ENCODE data around the gene BMAL1. TPM values are rescaled to one million over a fixed set of nuclear protein-coding genes. Genes with fewer than 3 reads are reported as not detected.

Gene BMAL1
- total RNA-seq, 1 experiment from 2014 or later: 3.2 TPM

DNA sequence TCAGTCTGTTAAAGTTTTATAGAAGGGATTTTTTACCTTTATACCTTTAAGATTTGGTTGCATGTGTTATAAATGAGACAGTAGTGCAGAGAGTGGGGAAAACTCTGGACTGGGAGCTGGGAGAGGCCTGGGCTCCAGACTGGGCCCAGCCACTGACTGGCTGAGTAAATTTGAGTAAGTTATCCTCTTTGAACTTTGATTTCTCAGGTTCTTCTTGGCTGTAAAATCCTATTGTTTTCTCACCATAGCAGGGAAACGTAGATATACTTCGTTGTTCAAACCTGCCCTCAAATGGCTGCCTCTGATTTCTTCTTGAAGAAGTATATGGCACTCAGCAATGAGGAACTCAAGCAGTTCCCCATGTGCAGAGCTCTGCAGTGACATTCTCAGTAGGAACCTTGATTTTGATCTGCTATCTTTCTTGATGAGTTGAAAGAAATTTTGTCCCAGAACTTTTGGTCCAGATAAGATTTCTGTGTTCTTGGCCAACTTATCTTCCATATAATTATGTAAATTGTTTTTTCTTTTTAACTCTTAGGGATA, 8.8 kb downstream of the BMAL1 start:
- no peaks in the 10 kb centered on the region for H3K9me3 ChIP-seq (ENCODE audit: low read depth, low read length, poor library complexity, severe bottlenecking)
- no peak overlapping the region for H3K27ac ChIP-seq (ENCODE audit: low read depth, low read length, poor library complexity, severe bottlenecking)
- peaks cover under 1% of the 10 kb centered on the region for H3K27me3 ChIP-seq (replicated peaks; ENCODE audit: insufficient read depth, low read depth, low read length, poor library complexity)
- H3K36me3 ChIP-seq (ENCODE audit: insufficient read depth, low read length, poor library complexity, severe bottlenecking): no peaks in the 10 kb centered on the region
- H3K4me3 ChIP-seq (ENCODE audit: low read depth, low read length, poor library complexity, severe bottlenecking): no peak overlapping the region
- TF ChIP-seq CTCF (conservative IDR thresholded peaks at IDR 0.05; ENCODE audit: low read depth, low read length) (no peak), EZH2 (IDR thresholded peaks at IDR 0.05; ENCODE audit: borderline replicate concordance, low read depth, low read length, poor library complexity, severe bottlenecking) (no peak)
- DNase-seq (ENCODE audit: low spot score): no peak
- intact Hi-C loops (cut with micrococcal nuclease; ENCODE audit: unreplicated experiment): no loop called here
- no peaks in the 10 kb centered on the region for H3K4me1 ChIP-seq (ENCODE audit: insufficient read depth, low read length, poor library complexity, severe bottlenecking)
- no TSS peak for BruUV-seq (replicated peaks)
- ChIA-PET CTCF (no interaction called here), POLR2A (ENCODE audit: low non-redundant PET) (no interaction called here)

GRCh38 chr11:13287036-13287435, 9.4 kb downstream of the BMAL1 start:
- TF ChIP-seq CTCF (conservative IDR thresholded peaks at IDR 0.05; ENCODE audit: low read depth, low read length) (no peak), EZH2 (IDR thresholded peaks at IDR 0.05; ENCODE audit: borderline replicate concordance, low read depth, low read length, poor library complexity, severe bottlenecking) (no peak)
- CTCF ChIA-PET: no interaction called here
- no peaks in the 10 kb centered on the region for H3K4me1 ChIP-seq (ENCODE audit: insufficient read depth, low read length, poor library complexity, severe bottlenecking)
- H3K9me3 ChIP-seq (ENCODE audit: low read depth, low read length, poor library complexity, severe bottlenecking): no peaks in the 10 kb centered on the region
- BruUV-seq (replicated peaks): no TSS peak
- POLR2A ChIA-PET (ENCODE audit: low non-redundant PET): no interaction called here
- H3K27me3 ChIP-seq (replicated peaks; ENCODE audit: insufficient read depth, low read depth, low read length, poor library complexity): no peaks in the 10 kb centered on the region
- DNase-seq (ENCODE audit: low spot score): no peak
- intact Hi-C loops (cut with micrococcal nuclease; ENCODE audit: unreplicated experiment): no loop called here
- no peak overlapping the region for H3K4me3 ChIP-seq (ENCODE audit: low read depth, low read length, poor library complexity, severe bottlenecking)
- H3K27ac ChIP-seq (ENCODE audit: low read depth, low read length, poor library complexity, severe bottlenecking): no peak overlapping the region
- H3K36me3 ChIP-seq (ENCODE audit: insufficient read depth, low read length, poor library complexity, severe bottlenecking): no peaks in the 10 kb centered on the region

DNA sequence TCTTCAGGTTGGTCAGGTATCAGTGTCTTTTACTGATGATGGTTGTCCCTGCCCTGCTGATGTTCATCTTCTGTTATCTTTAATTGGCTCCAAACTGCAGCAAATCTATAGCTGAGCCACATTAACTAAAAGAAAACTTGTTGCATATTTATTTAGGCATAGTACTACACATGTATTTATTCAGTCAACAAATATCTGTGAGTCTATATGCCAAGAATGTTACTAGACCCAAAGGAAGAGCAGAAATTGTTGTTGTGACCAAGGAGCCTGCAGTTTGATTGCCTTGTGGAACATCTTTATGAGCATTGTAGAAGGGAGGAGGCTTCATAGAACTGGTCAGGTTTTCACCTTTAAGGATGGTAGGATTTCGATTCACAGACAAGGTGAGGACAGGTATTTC, 10.1 kb downstream of the BMAL1 start:
- TF ChIP-seq CTCF (conservative IDR thresholded peaks at IDR 0.05; ENCODE audit: low read depth, low read length) (no peak), EZH2 (IDR thresholded peaks at IDR 0.05; ENCODE audit: borderline replicate concordance, low read depth, low read length, poor library complexity, severe bottlenecking) (no peak)
- ChIA-PET CTCF (no interaction called here), POLR2A (ENCODE audit: low non-redundant PET) (no interaction called here)
- intact Hi-C loops (cut with micrococcal nuclease; ENCODE audit: unreplicated experiment): no loop called here
- H3K9me3 ChIP-seq (ENCODE audit: low read depth, low read length, poor library complexity, severe bottlenecking): no peaks in the 10 kb centered on the region
- no peaks in the 10 kb centered on the region for H3K4me1 ChIP-seq (ENCODE audit: insufficient read depth, low read length, poor library complexity, severe bottlenecking)
- no peak overlapping the region for H3K4me3 ChIP-seq (ENCODE audit: low read depth, low read length, poor library complexity, severe bottlenecking)
- no peak for DNase-seq (ENCODE audit: low spot score)
- H3K27ac ChIP-seq (ENCODE audit: low read depth, low read length, poor library complexity, severe bottlenecking): no peak overlapping the region
- no peaks in the 10 kb centered on the region for H3K27me3 ChIP-seq (replicated peaks; ENCODE audit: insufficient read depth, low read depth, low read length, poor library complexity)
- no peaks in the 10 kb centered on the region for H3K36me3 ChIP-seq (ENCODE audit: insufficient read depth, low read length, poor library complexity, severe bottlenecking)
- no TSS peak for BruUV-seq (replicated peaks)
